CD4-positive, alpha-beta T cell treated with Interleukin-1 beta for 1 hour (primary cell): Measurements from ENCODE around the gene FOXC1.
A peak's percentile ranks its signal among the peaks of the same experiment; 100 is the strongest.

ENCODE experiments used
- DNase-seq, 2 donors: peaks; one replicate each; pipeline ENCODE4 v3.0.0-alpha.2; 2020 to 2022

FOXC1 gene

GRCh38 chr6:1600063-1600763 is 9.5 kb upstream of the FOXC1 start:
- DNase-seq = no peak

GRCh38 chr6:1600764-1601157 is 9.0 kb upstream of the FOXC1 start:
- no peak for DNase-seq

GRCh38 chr6:1601158-1602048 is 8.3 kb upstream of the FOXC1 start:
- no peak for DNase-seq

- no peak for DNase-seq
Observed at GRCh38 chr6:1602049-1602713, 7.5 kb upstream of the FOXC1 start.

- no peak for DNase-seq
Observed at GRCh38 chr6:1603708-1604107, 6.0 kb upstream of the FOXC1 start.

- peak; percentile 60 for DNase-seq
Observed at GRCh38 chr6:1604158-1605003, 5.3 kb upstream of the FOXC1 start.

- no peak for DNase-seq
Observed at GRCh38 chr6:1605004-1605892, 4.5 kb upstream of the FOXC1 start.

- DNase-seq = no peak
Observed at GRCh38 chr6:1605893-1606779, 3.6 kb upstream of the FOXC1 start.

GRCh38 chr6:1606780-1607515 is 2.8 kb upstream of the FOXC1 start:
- no peak for DNase-seq

- no peak for DNase-seq
Observed at GRCh38 chr6:1607516-1608221, 2.0 kb upstream of the FOXC1 start.

- no peak for DNase-seq
Observed at GRCh38 chr6:1608222-1609040, 1.3 kb upstream of the FOXC1 start.

- DNase-seq = no peak
Observed at GRCh38 chr6:1609041-1609647, 571 bp upstream of the FOXC1 start.

GRCh38 chr6:1610497-1611321 is 994 bp downstream of the FOXC1 start:
- peak in 1 of 2 donors; percentile 35 for DNase-seq

- DNase-seq = no peak
Observed at GRCh38 chr6:1611322-1611571, 1.5 kb downstream of the FOXC1 start.

GRCh38 chr6:1611572-1612298 is 2.0 kb downstream of the FOXC1 start:
- no peak for DNase-seq

GRCh38 chr6:1612299-1612973 is 2.7 kb downstream of the FOXC1 start:
- DNase-seq = no peak
